Measurements from ENCODE around the gene NTRK2. TPM values are rescaled to one million over a fixed set of nuclear protein-coding genes. Genes with fewer than 3 reads are reported as not detected.

Gene NTRK2
- total and polyA plus RNA-seq, 12 donors = 0.43 to 5.6 (median 2.1) TPM

- DNase-seq = no peak
- Histone ChIP-seq H3K36me3 (replicated peaks in 1 of 2) (no peaks in the 10 kb centered on the region), H3K4me1 (replicated peaks in 1 of 2) (no peaks in the 10 kb centered on the region), H3K4me3 (no peak overlapping the region), H3K27ac (no peak overlapping the region), H3K9me3 (replicated peaks in 1 of 3) (no peaks in the 10 kb centered on the region), H3K27me3 (no peaks in the 10 kb centered on the region)
- intact Hi-C loops (cut with DNase I) = no loop called here
- TF ChIP-seq, protein P1, sequence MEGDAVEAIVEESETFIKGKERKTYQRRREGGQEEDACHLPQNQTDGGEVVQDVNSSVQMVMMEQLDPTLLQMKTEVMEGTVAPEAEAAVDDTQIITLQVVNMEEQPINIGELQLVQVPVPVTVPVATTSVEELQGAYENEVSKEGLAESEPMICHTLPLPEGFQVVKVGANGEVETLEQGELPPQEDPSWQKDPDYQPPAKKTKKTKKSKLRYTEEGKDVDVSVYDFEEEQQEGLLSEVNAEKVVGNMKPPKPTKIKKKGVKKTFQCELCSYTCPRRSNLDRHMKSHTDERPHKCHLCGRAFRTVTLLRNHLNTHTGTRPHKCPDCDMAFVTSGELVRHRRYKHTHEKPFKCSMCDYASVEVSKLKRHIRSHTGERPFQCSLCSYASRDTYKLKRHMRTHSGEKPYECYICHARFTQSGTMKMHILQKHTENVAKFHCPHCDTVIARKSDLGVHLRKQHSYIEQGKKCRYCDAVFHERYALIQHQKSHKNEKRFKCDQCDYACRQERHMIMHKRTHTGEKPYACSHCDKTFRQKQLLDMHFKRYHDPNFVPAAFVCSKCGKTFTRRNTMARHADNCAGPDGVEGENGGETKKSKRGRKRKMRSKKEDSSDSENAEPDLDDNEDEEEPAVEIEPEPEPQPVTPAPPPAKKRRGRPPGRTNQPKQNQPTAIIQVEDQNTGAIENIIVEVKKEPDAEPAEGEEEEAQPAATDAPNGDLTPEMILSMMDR (IDR thresholded peaks at IDR 0.05) = no peak
- no peak for TF ChIP-seq POLR2A (IDR thresholded peaks at IDR 0.05)
- 85 to 94% (median 90%) methylated on average over 6 of the region's 6 CpGs for WGBS, 4 donors
Measured at GRCh38 chr9:84681516-84682285, 12.2 kb downstream of the NTRK2 start.

DNA sequence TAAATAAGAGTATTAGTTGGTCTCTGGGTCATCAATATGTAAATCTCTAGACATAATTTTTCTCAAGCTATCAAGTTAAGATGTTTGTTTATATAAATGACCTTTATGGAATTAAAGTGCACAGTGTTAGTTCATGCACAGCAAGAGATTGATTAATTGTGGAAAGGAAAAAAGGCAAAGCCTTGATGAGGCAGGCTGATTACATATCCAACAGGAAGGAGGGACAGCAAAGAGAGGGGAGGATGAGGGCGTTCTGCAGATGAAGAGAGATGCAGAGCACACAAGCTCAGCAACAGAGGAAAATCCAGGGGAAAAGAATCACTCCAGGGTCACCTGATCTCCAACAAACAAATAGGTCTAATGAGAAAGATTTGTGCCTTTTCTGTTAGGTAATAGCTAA is 16.5 kb downstream of the NTRK2 start:
- no peak for DNase-seq
- no peaks in the 10 kb centered on the region for H3K27me3 ChIP-seq
- H3K27ac ChIP-seq = no peak overlapping the region
- intact Hi-C loops (cut with DNase I) = no loop called here
- H3K4me1 ChIP-seq (replicated peaks in 1 of 2) = no peaks in the 10 kb centered on the region
- H3K9me3 ChIP-seq (replicated peaks in 1 of 3) = no peaks in the 10 kb centered on the region
- no peak overlapping the region for H3K4me3 ChIP-seq
- no peak for TF ChIP-seq POLR2A (IDR thresholded peaks at IDR 0.05)
- TF ChIP-seq, protein P1 (IDR thresholded peaks at IDR 0.05) = no peak
- WGBS, 4 donors = 57 to 75% (median 63%) methylated on average over 1 of the region's 1 CpG
- H3K36me3 ChIP-seq (replicated peaks in 1 of 2) = no peaks in the 10 kb centered on the region

GRCh38 chr9:84688956-84689355 is 19.4 kb downstream of the NTRK2 start:
- H3K9me3 ChIP-seq (replicated peaks in 1 of 3) = no peaks in the 10 kb centered on the region
- H3K4me1 ChIP-seq (replicated peaks in 1 of 2) = no peaks in the 10 kb centered on the region
- no peaks in the 10 kb centered on the region for H3K36me3 ChIP-seq (replicated peaks in 1 of 2)
- H3K27me3 ChIP-seq = no peaks in the 10 kb centered on the region
- H3K27ac ChIP-seq = no peak overlapping the region
- no peak for DNase-seq
- WGBS, 4 donors = 68 to 76% (median 75%) methylated on average over 4 of the region's 4 CpGs
- no peak overlapping the region for H3K4me3 ChIP-seq
- intact Hi-C loops (cut with DNase I) = no loop called here
- no peak for TF ChIP-seq POLR2A (IDR thresholded peaks at IDR 0.05)
- TF ChIP-seq, protein P1 (IDR thresholded peaks at IDR 0.05) = no peak

DNA sequence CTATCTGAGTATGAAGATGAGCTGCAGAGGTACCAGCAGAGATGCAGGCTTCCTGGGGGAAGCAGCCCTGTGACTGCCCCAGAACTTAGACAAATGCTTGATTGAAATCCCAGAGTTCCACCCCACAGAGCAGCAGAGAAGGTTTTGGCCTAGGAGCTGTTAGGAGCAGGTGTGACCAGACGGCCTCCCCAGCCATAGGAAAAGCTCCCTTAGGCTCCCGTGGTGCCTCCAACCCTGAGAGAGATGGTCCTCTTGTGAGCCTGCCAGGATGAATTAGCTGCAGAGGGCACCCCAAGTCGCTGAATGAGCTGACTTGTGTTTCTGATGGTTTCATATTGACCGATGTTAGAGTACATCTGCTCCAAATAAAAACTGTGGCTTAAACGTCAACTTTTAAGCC is 22.1 kb downstream of the NTRK2 start:
- no peak overlapping the region for H3K27ac ChIP-seq
- no peaks in the 10 kb centered on the region for H3K27me3 ChIP-seq
- H3K9me3 ChIP-seq (replicated peaks in 1 of 3) = no peaks in the 10 kb centered on the region
- no peak for DNase-seq
- no peak overlapping the region for H3K4me3 ChIP-seq
- intact Hi-C loops (cut with DNase I) = no loop called here
- H3K4me1 ChIP-seq (replicated peaks in 1 of 2) = no peaks in the 10 kb centered on the region
- H3K36me3 ChIP-seq (replicated peaks in 1 of 2) = no peaks in the 10 kb centered on the region
- 81 to 88% (median 86%) methylated on average over 4 to 5 of the region's 5 CpGs for WGBS, 4 donors
- TF ChIP-seq, protein P1 (IDR thresholded peaks at IDR 0.05) = no peak
- no peak for TF ChIP-seq POLR2A (IDR thresholded peaks at IDR 0.05)
